HG02642 (cell line): Measurements from ENCODE around the gene ABRAXAS1.

ENCODE experiments used
- ATAC-seq: cut with Tn5 transposase; IDR thresholded peaks from one replicate; pipeline ENCODE4 v1.9.1; 2021; ENCODE audit warnings: mild to moderate bottlenecking; ENCODE audit not compliant: unreplicated experiment, poor library complexity

Gene ABRAXAS1

DNA sequence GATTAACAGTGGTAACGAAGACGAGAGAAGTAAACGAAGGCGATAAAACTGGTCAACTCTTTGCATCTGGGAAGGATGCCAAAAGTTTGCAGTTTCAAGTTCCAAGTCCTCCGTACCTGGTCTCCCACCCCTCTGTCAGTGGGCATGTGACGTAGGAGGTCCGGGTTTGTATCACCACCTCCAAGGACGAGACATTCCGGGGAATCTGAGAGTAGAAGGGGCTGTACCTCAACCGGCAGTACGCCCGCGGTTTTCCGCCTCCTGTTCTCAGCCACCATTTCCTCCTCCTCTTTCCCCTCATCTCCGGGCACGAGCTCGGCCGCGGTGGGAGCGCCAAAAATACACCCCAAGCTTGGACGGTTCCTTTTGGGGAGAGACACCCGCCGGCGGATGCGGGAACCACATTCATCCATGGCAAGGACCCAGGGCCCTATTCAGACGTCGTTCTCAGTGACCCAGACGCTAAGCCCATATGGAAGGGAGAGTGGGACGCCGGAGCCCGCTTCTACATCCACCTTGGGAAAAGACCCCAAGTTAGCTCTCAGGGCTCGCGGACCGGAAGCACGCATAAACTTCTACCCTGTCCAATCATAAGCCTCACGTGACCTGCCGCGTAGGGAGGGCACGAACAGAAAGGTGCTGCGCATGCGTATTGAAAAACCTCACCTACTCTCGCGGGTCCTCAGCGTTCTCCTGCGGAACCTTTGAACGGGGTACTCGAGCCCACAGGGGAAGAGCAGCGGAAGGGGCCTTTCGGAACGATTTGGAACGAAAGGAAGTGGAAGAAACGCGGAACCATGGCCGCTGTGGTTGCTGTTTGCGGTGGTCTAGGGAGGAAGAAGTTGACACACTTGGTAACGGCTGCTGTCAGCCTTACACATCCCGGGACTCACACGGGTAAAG is 29.4 kb downstream of the ABRAXAS1 start, which contains the start of the genes HELQ and MRPS18C:
Gene HELQ, minus strand, starts transcription at position 543 of the 903 bp plus-strand sequence. Its CDS starts 130 bp downstream, at position 413.
Gene MRPS18C, plus strand, starts transcription at position 778 of the 903 bp plus-strand sequence. Its CDS starts 20 bp downstream, at position 798.
- peak; percentile 95 for ATAC-seq

DNA sequence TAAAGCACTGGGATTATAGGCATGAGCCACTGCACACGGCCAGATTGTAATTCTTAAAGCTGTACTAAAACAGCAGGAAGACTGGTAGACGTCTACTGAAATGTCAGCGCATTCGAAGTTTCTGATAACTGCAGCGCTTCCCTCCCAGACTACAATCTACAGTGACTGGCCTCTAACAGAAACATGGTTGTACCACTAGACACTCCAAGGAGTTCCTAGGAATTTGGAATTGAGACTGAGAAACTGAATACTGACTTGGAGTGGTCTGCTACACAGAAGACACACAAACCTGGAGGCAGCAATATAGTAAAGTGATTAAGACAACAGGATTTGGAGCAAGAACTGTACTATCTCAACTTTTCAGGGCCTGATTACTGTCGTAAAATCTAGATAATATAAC is 30.2 kb downstream of the ABRAXAS1 start:
- ATAC-seq, result no peak

DNA sequence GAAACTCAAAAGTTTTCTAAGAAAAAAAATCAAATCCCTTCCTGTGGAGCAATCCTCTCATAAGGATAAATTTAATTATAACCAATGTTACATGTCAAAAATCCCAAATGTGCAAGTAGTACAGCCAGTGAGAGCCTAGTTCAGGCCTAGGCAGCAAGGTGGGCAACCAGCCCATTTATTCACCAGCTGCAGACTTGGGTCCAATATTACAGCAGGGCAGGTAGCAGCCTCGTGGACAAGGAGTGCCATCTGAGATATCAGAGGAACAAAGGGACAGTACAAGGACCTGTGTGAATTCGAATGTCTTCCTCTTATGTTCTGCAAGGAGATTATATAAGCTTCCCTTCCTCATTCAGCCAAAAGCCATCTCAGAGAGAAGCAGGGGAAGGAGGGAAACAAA is 35.9 kb downstream of the ABRAXAS1 start:
- no peak for ATAC-seq

DNA sequence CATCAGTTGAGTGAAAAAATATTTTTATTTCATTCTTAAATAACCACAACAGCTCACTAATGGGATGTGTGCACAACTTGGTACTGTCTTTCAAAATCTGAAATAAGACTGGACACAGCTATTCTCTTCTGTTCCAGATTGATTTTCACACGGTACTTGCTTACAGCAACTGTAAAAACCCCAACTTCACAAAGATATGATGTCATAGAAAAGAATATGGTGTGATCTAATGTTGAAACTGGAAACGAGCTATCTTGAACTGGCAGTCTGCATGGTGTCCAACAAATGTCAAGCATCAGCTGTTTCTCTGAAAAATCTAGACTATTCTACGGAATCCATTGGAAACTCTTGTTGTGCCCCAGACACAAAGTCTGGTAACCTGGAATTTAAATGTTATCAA is 44.0 kb downstream of the ABRAXAS1 start:
- no peak for ATAC-seq

DNA sequence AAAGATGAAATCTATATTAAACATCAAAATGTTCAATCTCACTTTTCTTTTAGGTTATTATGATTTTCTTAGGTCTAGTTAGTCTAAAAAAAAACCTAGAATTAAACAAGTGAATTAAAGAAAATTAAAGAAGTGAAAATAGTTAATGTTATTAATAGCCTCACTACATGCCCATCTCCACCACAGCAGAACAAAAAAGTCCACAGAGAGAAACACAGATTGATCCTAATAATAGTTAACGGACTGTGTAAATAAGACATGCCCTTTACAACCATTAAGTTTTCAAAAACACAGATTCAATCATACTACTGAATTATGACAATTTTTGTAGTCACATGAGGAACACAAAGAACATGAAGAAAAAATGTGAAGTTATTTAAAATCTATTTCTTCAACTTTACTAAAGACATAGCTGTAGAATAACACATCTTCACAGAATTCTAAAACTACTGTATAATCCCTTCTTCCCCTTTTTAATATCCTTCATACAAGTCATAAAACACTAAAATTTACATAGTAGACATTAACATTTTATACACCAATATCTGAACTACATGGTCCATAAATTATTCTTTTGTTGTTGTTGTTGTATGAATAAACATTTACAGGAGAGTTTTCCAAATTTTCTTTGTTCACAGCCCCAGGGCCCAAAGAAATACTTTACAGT is 44.6 kb downstream of the ABRAXAS1 start:
- no peak for ATAC-seq

DNA sequence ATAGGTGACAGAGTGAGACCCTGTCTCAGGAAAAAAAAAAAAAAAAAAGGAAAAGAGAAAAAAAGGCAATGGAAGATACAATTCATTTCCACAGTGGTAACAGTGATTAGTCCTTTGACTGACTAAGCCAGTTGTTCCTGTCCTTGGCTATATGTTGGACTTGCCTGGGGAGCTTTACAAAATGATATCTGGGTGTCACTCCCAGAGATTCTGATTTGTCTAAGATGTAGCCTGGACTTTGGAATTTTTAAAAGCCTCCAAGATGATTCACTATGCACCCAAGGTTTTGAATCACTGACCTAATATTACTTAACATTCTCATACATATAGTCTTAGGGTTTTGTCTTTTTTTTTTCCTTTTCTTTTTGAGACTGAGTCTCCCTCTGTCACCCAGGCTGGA is 46.2 kb downstream of the ABRAXAS1 start:
- ATAC-seq, result no peak

DNA sequence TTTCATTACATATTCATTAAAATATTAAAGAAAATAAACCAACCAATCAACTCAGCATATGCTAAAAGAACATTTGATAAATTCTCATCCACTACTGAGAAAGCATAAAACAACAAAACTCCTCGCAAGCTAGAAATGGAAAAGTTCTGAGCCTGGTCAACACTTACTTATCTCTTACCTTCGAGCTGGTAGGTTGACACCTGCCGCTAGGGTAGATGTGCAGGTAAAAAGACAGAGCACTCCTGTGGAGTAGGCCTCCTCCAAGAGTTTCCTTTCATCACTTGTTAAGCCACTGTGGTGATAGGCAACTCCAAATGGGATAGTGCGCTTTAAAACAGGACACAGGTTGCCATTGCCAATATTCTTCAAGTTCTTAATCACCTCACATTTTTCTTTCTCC is 48.2 kb downstream of the ABRAXAS1 start:
- no peak for ATAC-seq

DNA sequence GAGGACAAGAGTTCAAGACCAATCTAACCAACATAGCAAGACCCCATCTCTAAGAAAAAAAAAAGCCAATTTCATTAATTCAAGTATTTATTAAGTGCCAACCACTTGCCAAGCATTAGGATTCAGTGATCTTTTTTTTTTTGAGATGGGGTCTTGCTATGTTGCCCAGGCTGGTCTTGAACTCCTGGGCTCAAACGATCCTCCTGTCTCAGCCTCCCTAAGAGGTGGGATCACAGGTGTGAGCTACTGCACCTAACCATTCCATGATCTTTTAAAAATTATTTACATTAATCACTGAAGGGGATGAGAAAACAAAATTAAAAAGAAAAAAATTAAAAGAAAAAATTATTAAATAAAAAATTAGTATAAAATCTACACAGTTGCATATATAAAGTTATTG is 53.7 kb downstream of the ABRAXAS1 start:
- ATAC-seq, result no peak

DNA sequence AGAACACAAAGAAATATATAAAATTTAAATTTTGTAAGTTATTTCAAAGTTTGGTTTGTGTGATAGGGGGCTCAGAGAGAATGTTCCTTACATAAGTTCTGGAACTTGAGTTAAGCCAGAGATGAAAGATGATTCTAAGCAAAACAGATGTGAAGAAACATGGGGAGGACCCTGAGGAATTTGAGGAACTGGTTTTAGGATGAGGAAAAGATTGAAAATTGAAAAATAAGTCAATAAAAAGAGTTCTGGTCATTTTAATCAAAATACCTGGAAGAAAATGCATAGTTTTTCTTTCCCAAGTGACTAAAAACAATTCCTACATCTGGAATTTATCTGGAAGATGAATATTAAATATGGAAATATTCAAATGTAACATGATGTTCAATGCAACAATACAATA is 66.7 kb downstream of the ABRAXAS1 start:
- no peak for ATAC-seq

DNA sequence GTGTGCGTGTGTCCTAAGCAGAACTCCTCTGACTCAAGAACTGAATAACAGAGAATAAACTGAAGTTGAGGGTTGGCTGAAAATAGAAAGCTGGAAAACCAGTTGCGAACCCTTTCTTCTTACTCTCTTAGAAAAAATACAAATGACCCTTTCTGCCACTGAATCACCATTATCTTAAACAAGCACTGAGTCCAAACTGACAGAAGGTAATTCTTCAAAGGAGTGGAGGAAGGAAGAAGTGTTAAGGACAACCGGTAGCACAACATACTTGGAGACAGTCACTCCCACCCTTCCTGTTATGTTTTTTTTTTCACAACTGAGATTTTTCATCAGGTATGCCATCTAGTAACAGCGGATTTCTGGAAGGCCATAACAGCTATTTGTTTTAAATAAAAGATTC is 67.3 kb downstream of the ABRAXAS1 start:
- no peak for ATAC-seq

DNA sequence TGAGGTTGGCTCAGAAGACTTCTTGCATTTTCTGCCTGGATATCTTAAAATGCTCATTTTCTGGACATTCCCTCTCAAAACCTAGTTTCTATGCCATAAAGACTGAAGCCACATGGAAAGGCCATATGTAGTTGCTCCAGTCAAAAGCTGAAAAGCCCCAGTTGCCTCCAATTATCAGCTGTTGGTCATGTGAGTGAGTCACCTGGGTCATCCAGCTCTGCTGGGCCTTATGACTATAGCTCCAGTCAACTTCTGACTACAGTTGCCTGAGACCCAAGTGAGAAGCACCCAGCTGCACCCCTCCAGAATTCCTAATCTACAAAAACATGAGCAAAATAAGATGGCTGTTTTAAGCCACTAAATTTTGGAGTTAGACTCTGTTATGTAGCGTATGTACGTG is 71.2 kb downstream of the ABRAXAS1 start:
- no peak for ATAC-seq
